Body of pancreas (tissue), 4 donors: Measurements from ENCODE around the gene HPN. TPM values are rescaled to one million over a fixed set of nuclear protein-coding genes. Genes with fewer than 3 reads are reported as not detected.

Experiments used
- ATAC-seq: fragments of 150-250 bp; one replicate; pipeline ENCODE4 v1.9.1; 2016
- DNase-seq, 4 donors: peaks; one replicate each; pipeline ENCODE4 v3.0.0-alpha.2; 2019
- H3K27ac ChIP-seq, 4 donors: fragments of 200-600 bp; sonication (generic); 1 replicate in 3 of 4; 2 replicates in 1 of 4; pipeline versions ENCODE4 v1.5.1 to v1.6.1; 2016 to 2019; ENCODE audit warnings: mild to moderate bottlenecking in 1 of 4, mixed read lengths in 1 of 4, moderate library complexity in 1 of 4
- H3K27me3 ChIP-seq, 2 donors: fragments of 200-600 bp; sonication (generic); one replicate each; pipeline ENCODE4 v1.6.0; 2016; ENCODE audit warnings: mild to moderate bottlenecking in 1 of 2
- H3K36me3 ChIP-seq, 2 donors: fragments of 200-600 bp; sonication (generic); replicated peaks in 1 of 2; 2 replicates each; pipeline ENCODE4 v1.5.1; 2016; ENCODE audit warnings: low read depth in 2 of 2; ENCODE audit not compliant: insufficient read depth in 1 of 2
- H3K4me1 ChIP-seq: fragments of 200-600 bp; sonication (generic); one replicate; pipeline ENCODE4 v1.6.0; 2016
- H3K4me3 ChIP-seq, 2 donors: fragments of 200-600 bp; sonication (generic); 1 replicate in 1 of 2; 2 replicates in 1 of 2; pipeline ENCODE4 v1.5.1; 2016 to 2019
- H3K9me3 ChIP-seq, 3 donors: fragments of 200-600 bp; sonication (generic); 1 replicate in 2 of 3; 2 replicates in 1 of 3; pipeline ENCODE4 v1.5.1; 2016
- POLR2A ChIP-seq, 3 donors: fragments of 450-650 bp; IDR thresholded peaks; one replicate each; pipeline ENCODE4 v1.6.1; 2016; ENCODE audit warnings: antibody characterized with exemption in 3 of 3, mild to moderate bottlenecking in 2 of 3
- WGBS, 2 donors: methylation state at CpG; one replicate each; pipeline ENCODE4 v1.1.5; 2017; 5-methylcytosine and 5-hydroxymethylcytosine counted together
- intact Hi-C: fragments of 100-400 bp; cut with DNase I; formaldehyde crosslinking; loops from one replicate; pipeline ENCODE4 v1.15.1; 2023
- total RNA-seq, 2 donors: library from RNA; depleted of rRNA; stranded (reverse); fragments of >200 nt; gene quantifications; one replicate each; pipeline ENCODE4 v1.1.0, GENCODE V29; 2016
- TF ChIP-seq, protein P1 (sequence below), 7 experiments: fragments of 450-650 bp in 4 of 7; fragments of 200-600 bp in 3 of 7; sonication (generic) in 3 of 7; IDR thresholded peaks; one replicate each; pipeline ENCODE4 v1.5.1; 2016 to 2019; ENCODE audit warnings: antibody characterized with exemption in 7 of 7

The HPN gene
- total RNA-seq, 2 donors from 2014 or later, result 135 to 289 TPM

GRCh38 chr19:35070471-35070870 lies 28.9 kb downstream of the HPN start:
- Histone ChIP-seq H3K27me3 (no peaks in the 10 kb centered on the region), H3K9me3 (peaks cover 0 to 8% (median 0%) of the 10 kb centered on the region in 3 donors), H3K36me3 (no peaks in the 10 kb centered on the region), H3K27ac (no peak overlapping the region), H3K4me3 (no peak overlapping the region), H3K4me1 (peaks cover 10% of the 10 kb centered on the region)
- WGBS, 2 donors, result 83 to 93% methylated on average over 2 to 3 of the region's 3 CpGs
- intact Hi-C loops, result no loop called here
- DNase-seq (no peak), ATAC-seq (no peak)
- no peak for TF ChIP-seq POLR2A (IDR thresholded peaks at IDR 0.05)
- TF ChIP-seq, protein P1, sequence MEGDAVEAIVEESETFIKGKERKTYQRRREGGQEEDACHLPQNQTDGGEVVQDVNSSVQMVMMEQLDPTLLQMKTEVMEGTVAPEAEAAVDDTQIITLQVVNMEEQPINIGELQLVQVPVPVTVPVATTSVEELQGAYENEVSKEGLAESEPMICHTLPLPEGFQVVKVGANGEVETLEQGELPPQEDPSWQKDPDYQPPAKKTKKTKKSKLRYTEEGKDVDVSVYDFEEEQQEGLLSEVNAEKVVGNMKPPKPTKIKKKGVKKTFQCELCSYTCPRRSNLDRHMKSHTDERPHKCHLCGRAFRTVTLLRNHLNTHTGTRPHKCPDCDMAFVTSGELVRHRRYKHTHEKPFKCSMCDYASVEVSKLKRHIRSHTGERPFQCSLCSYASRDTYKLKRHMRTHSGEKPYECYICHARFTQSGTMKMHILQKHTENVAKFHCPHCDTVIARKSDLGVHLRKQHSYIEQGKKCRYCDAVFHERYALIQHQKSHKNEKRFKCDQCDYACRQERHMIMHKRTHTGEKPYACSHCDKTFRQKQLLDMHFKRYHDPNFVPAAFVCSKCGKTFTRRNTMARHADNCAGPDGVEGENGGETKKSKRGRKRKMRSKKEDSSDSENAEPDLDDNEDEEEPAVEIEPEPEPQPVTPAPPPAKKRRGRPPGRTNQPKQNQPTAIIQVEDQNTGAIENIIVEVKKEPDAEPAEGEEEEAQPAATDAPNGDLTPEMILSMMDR (IDR thresholded peaks at IDR 0.05), result no peak

DNA sequence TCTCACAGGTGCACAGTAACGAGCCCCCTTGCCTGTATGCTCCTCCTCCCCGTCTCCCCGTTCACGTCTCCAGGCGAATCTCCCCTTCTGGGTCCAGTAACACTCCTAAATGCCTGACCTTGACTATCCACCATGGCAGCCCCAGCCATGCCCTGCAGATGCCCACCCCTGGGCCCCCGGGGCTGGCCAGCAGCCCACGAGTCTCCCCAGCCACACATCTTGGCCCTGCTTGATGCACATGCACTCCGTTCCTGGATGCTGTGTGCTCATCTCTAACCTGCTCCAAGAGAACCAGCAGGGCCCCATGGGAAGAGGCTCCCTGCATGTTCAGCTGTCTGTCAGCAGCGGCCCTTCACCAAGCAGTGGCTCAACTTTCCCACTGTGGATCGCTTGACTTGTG lies 32.0 kb downstream of the HPN start:
- TF ChIP-seq, protein P1 (IDR thresholded peaks at IDR 0.05), result no peak
- no peak for TF ChIP-seq POLR2A (IDR thresholded peaks at IDR 0.05)
- Histone ChIP-seq H3K36me3 (no peaks in the 10 kb centered on the region), H3K9me3 (peaks cover 0 to 8% (median 0%) of the 10 kb centered on the region in 3 donors), H3K4me3 (no peak overlapping the region), H3K27me3 (no peaks in the 10 kb centered on the region), H3K4me1 (peaks cover under 1% of the 10 kb centered on the region), H3K27ac (no peak overlapping the region)
- intact Hi-C loops, result no loop called here
- ATAC-seq, result no peak
- whole genome bisulfite sequencing, 2 donors, result 66 to 89% methylated on average over 6 to 10 of the region's 10 CpGs
- no peak for DNase-seq

GRCh38 chr19:35073941-35074340 lies 32.4 kb downstream of the HPN start:
- ATAC-seq (no peak), DNase-seq (no peak)
- WGBS, 2 donors, result 59 to 71% methylated on average over 5 to 6 of the region's 8 CpGs
- TF ChIP-seq, protein P1 (IDR thresholded peaks at IDR 0.05), result no peak
- no peak for TF ChIP-seq POLR2A (IDR thresholded peaks at IDR 0.05)
- Histone ChIP-seq H3K4me3 (no peak overlapping the region), H3K9me3 (peaks cover 0 to 8% (median 0%) of the 10 kb centered on the region in 3 donors), H3K4me1 (no peaks in the 10 kb centered on the region), H3K36me3 (no peaks in the 10 kb centered on the region), H3K27me3 (no peaks in the 10 kb centered on the region), H3K27ac (no peak overlapping the region)
- intact Hi-C loops, result no loop called here

- H3K27ac ChIP-seq, result no peak overlapping the region
- DNase-seq (no peak), ATAC-seq (no peak)
- peaks cover 0 to 8% (median 0%) of the 10 kb centered on the region in 3 donors for H3K9me3 ChIP-seq
- no peaks in the 10 kb centered on the region for H3K27me3 ChIP-seq
- WGBS, 2 donors, result 86 to 89% methylated on average over 14 to 20 of the region's 21 CpGs
- no peaks in the 10 kb centered on the region for H3K4me1 ChIP-seq
- TF ChIP-seq POLR2A (IDR thresholded peaks at IDR 0.05), result no peak
- TF ChIP-seq, protein P1 (IDR thresholded peaks at IDR 0.05), result no peak
- intact Hi-C loops, result no loop called here
- H3K36me3 ChIP-seq, result no peaks in the 10 kb centered on the region
- H3K4me3 ChIP-seq, result no peak overlapping the region
These were observed 33.1 kb downstream of the HPN start for GRCh38 chr19:35074426-35075201.
